Measurements from ENCODE around the gene MAD1L1.

DNA sequence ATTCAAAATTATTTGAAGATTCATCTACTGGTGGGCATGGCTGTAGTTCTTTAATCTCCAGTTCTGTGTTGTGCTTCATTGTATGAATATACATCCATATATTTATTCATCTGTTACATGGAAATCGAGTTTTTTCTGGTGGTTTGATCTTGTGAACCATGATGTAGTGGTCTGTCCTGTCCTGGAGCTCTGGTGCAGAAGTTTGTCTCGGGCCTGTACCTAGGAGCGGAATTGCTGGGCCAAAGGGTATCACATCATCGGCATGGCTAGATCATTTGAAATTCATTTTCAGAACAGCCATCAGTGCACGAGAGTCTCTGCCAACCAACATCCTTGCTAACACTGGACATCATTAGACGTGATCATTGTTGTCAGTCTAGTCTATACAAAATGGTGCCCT is 455.6 kb downstream of the MAD1L1 start:
- no peak for TF ChIP-seq JUN (IDR thresholded peaks at IDR 0.05; ENCODE audit: borderline replicate concordance, insufficient read depth, insufficient read length, low read depth)
- TF ChIP-seq, protein P1, sequence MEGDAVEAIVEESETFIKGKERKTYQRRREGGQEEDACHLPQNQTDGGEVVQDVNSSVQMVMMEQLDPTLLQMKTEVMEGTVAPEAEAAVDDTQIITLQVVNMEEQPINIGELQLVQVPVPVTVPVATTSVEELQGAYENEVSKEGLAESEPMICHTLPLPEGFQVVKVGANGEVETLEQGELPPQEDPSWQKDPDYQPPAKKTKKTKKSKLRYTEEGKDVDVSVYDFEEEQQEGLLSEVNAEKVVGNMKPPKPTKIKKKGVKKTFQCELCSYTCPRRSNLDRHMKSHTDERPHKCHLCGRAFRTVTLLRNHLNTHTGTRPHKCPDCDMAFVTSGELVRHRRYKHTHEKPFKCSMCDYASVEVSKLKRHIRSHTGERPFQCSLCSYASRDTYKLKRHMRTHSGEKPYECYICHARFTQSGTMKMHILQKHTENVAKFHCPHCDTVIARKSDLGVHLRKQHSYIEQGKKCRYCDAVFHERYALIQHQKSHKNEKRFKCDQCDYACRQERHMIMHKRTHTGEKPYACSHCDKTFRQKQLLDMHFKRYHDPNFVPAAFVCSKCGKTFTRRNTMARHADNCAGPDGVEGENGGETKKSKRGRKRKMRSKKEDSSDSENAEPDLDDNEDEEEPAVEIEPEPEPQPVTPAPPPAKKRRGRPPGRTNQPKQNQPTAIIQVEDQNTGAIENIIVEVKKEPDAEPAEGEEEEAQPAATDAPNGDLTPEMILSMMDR (IDR thresholded peaks at IDR 0.05; ENCODE audit: extremely low read depth in 1 of 2, insufficient read depth in 1 of 2, low read depth in 1 of 2, low read length in 2 of 2): no peak
- TF ChIP-seq MYC (IDR thresholded peaks at IDR 0.05; ENCODE audit: low read depth, low read length): no peak
- TF ChIP-seq, protein P2, sequence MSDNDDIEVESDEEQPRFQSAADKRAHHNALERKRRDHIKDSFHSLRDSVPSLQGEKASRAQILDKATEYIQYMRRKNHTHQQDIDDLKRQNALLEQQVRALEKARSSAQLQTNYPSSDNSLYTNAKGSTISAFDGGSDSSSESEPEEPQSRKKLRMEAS (IDR thresholded peaks at IDR 0.05; ENCODE audit: insufficient read depth, insufficient read length): no peak
- TF ChIP-seq EZH2 (IDR thresholded peaks at IDR 0.05; ENCODE audit: borderline replicate concordance, low read depth, low read length, severe bottlenecking): no peak
